ENCODE data around the gene SYDE1.

Gene SYDE1

GRCh38 chr19:15126131-15126910, 19.1 kb downstream of the SYDE1 start:
- DNase-seq = no peak

GRCh38 chr19:15128162-15128770, 21.1 kb downstream of the SYDE1 start:
- DNase-seq = no peak

GRCh38 chr19:15129856-15130585, 22.8 kb downstream of the SYDE1 start:
- no peak for DNase-seq

GRCh38 chr19:15136234-15136954, 29.2 kb downstream of the SYDE1 start:
- DNase-seq = no peak

GRCh38 chr19:15137777-15138176, 30.6 kb downstream of the SYDE1 start:
- no peak for DNase-seq

- no peak for DNase-seq
These were observed 31.2 kb downstream of the SYDE1 start for GRCh38 chr19:15138427-15138826.

- DNase-seq = no peak
These were observed 33.9 kb downstream of the SYDE1 start for GRCh38 chr19:15141143-15141542.

- no peak for DNase-seq
These were observed 35.1 kb downstream of the SYDE1 start for GRCh38 chr19:15142313-15142712.

- no peak for DNase-seq
These were observed 36.9 kb downstream of the SYDE1 start for GRCh38 chr19:15144046-15144646.

GRCh38 chr19:15147090-15147489, 39.9 kb downstream of the SYDE1 start:
- DNase-seq = no peak

- DNase-seq = no peak
These were observed 42.5 kb downstream of the SYDE1 start for GRCh38 chr19:15149737-15150136.

- no peak for DNase-seq
These were observed 46.9 kb downstream of the SYDE1 start for GRCh38 chr19:15154002-15154612.

GRCh38 chr19:15155296-15155695, 48.1 kb downstream of the SYDE1 start:
- no peak for DNase-seq

- no peak for DNase-seq
These were observed 49.2 kb downstream of the SYDE1 start for GRCh38 chr19:15156391-15156790.

- no peak for DNase-seq
These were observed 52.0 kb downstream of the SYDE1 start for GRCh38 chr19:15159251-15159650.

GRCh38 chr19:15161028-15161984, 54.1 kb downstream of the SYDE1 start:
- peak; percentile 30 for DNase-seq
